GM10847 (cell line): ENCODE measurements around the gene MACIR.

Experiments
- POLR2A ChIP-seq: IDR thresholded peaks from 2 replicates; pipeline ENCODE4 v1.6.1; 2011; ENCODE audit not compliant: insufficient read length; ENCODE audit errors: extremely low read depth

Gene MACIR

DNA sequence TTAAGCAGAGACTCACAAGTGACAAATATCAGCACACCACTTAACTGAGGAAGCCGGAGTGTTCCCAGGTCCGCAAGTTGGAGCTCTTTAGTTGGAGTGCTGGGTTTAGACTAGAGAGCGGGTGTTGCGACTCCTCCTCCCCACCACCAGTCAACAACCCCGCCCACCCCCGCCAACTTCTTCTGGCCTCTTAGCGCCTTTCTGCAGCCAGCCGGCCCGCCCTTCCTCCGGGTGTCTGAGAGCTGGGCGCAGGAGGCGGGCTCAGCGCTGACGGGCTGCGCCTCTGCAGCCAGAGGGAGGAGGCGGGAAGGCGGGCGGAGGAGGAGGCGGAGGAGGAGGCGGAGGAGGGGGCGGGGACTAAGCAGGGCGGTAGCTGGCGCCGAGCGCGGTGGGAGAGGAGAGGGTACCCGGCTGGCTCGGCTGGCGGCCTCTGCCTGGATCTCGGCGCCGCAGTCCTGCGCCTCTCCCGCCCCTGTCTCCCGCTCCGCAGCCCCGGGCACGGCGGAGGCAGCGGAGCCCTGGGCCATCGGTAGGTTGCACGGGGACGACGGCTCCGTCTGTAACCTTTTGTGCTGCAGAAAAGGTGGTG, at the start of gene MACIR:
MACIR (plus strand) TSS at position 396 of the 589 bp plus-strand sequence. CDS start 17,157 bp downstream, outside the sequence.
- TF ChIP-seq POLR2A, result peak; percentile 44

- no peak for TF ChIP-seq POLR2A
Measured at GRCh38 chr5:103209065-103209464, 49.5 kb upstream of the MACIR start.

DNA sequence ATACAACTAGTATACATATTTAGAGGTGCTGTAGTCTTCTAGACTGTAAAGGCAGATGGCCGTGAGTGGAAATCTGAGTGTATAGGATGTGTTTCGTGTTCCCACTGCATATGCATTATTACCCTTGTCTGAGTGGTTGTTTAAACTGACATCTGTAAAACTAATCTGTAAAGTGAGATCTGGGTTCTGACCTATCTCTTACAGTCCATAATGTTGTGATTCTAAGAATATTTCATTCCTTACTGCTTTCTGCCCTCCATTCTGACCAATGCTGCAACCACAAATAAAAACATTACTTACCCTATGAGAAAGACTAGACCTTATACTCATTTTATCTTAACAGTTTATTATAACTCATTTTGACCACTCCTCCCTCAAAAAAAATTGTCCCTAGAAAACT, 47.6 kb upstream of the MACIR start:
- TF ChIP-seq POLR2A, result no peak

GRCh38 chr5:103211576-103212561, 46.7 kb upstream of the MACIR start:
- no peak for TF ChIP-seq POLR2A

GRCh38 chr5:103216137-103216536, 42.4 kb upstream of the MACIR start:
- TF ChIP-seq POLR2A, result no peak

GRCh38 chr5:103216697-103217096, 41.9 kb upstream of the MACIR start:
- no peak for TF ChIP-seq POLR2A

- TF ChIP-seq POLR2A, result no peak
Measured at GRCh38 chr5:103217101-103217500, 41.5 kb upstream of the MACIR start.

GRCh38 chr5:103218164-103218563, 40.4 kb upstream of the MACIR start:
- no peak for TF ChIP-seq POLR2A

DNA sequence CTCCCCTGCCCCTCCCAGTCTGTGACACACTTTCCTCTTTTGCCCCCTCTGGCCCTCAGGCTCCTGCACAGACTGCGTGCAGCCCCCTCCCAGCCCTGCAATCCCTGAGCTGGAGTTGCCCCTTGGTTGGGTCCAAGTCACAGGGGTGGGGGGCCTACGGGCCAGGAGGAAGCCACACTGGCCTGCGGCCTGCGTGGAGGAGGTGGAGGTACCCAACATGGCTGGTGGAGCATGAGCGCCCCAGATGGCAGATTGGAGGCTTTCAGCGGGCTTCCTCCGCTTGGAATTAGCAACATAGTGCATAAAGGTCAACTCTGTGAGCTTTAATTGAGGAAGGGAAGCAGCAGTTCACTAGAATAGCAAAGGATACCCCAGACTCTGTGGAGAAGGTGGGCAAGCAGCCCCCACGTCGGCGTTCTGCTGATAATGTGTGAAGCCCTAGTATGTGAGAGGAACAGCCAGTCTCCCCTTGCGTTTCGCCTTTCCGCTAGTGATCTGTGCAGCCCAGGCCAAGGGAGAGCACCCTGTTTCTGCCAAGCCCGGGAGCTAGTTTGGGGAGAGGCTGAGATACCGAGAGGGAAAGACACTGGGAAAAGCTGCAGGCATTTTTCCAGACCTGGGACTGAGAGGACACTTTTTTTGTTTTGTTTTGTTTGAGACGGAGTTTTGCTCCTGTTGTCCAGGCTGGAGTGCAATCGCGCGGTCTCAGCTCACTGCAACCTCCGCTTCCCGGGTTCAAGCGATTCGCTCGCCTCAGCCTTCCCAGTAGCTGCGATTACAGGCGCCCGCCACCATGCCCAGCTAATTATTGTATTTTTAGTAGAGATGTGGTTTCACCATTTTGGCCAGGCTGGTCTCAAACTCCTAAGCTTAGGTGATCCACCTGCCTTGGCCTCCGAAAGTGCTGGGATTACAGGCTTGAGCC, 35.3 kb upstream of the MACIR start:
- no peak for TF ChIP-seq POLR2A

DNA sequence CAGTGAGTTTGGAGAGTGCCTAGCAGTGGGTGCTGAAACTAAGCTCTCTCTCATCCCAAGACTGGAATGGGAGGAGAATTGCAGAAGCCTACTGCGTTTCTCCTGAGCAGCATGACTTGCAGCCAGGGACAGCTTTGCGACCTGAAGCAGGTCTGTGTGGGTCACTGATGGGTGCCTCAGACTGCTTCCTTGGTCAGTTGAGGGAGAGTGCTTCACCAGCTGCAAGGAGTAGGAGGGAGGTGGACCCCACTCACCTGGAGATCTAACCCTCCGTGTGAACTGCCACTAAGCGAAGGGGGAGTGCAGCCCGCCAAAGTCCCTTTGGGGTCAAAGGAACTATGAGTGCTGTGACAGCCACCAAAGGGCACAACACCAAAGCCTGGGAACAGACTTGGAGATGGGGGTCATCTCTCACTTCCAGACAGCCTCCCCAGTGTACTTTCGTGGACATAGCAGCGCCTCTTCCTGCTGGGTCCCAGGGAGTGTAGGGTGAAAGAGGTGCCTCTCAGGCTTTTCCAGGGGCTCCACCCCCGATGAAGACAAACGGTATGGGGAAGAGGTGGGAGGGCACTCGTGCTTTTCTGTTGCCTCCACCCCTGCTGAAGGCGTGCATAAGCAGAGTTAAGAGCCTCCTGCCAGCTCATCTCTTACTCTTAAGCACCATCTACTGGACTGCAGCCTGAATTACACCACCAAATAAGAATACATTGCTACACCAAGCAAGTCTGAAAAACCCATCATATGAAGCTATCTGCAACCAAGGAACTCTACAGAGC, 34.3 kb upstream of the MACIR start:
- TF ChIP-seq POLR2A, result no peak

DNA sequence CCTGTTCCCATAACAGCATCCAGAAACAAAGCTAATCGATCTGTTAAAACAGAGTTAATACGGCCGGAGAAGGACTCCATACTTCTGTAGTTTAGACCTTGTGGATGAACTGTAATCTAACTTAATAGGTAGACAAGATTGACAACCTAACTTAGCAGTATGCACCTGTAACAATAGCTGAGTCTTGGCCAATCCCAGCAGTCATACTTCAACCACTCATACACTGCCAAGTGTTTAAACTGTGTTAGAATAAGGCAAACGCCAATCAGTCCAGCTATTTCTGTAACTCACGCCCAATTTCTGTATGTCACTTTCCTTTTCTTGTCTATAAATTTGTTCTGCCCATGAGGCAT, 33.7 kb upstream of the MACIR start:
- no peak for TF ChIP-seq POLR2A

- TF ChIP-seq POLR2A, result no peak
Measured at GRCh38 chr5:103228061-103228460, 30.5 kb upstream of the MACIR start.

DNA sequence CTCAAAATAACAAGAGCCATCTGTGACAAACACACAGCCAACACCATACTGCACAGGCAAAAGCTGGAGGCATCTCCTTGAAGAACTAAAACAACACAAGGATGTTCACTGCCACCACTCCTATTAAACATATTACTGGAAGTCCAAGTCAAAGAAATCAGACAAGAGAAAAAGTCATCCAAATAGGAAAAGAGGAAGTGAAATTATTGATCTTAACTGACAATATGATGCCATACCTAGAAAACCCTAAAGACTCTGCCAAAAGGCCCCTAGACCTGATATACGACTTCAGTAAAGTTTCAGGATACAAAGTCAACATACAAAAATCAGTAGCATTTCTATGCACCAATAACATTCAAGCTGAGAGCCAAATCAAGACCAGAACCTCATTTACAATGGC, 30.0 kb upstream of the MACIR start:
- TF ChIP-seq POLR2A, result no peak

DNA sequence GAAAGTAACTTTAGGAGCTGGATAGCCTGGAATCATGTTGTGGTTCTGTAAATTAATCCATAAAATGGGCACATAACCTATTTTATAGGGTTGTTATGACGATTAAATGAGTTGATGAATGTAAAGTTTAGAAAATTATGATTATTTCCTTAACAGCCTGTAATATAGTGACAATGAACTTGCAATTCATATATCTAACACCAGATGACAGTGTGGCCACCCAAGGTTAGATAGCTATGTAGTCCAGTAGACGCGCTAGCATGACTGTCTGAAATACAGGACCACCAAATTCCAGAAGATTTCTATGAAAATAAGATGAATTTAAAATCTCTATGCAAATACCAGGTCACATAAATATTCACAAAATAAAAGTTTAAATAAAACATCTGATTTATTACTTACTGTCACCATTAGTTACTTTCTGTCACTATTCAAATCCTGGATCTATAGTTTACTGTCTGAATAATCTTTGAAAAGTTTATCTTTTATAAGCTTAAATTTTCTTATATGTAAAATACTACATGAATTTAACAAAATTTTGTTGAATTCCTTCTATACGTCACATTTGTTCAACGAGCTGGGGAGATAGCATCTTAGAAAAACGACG, 26.1 kb upstream of the MACIR start:
- no peak for TF ChIP-seq POLR2A

DNA sequence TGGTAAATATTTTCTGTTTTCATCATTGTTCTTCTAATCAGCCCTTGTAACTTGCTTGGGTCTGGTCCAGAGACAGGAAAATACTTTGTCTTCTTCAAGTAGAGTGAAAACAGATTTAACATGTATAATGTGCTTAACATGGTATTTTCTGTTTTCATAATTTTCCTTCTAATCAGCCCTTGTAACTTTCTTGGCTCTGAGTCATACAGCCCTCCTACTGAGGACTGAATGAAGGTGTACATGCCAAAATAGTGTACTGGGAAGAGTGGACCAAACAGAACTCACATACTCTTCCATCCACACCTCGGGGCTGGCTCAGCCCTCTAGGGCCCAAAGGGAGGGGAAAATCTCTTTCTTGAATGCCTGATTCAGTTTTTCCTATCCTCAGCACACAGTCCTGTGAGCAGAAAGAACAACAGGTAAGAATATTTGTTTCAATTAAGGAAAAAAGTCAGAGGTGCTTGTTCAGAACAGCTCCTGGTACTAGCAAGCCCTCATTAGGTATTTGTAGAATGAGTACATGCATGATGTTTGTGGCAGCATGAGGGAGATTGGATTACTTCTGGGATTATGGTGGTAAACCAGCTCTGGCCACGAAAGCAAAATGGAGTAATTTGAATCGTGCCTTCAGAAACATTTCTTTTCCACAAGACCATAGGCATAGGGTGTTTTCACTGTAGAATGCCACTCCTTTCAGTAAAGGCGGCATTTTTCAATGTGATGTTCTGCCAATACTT, 24.2 kb upstream of the MACIR start:
- no peak for TF ChIP-seq POLR2A
